ENCODE data around the gene ESPNL. TPM values are rescaled to one million over a fixed set of nuclear protein-coding genes. Genes with fewer than 3 reads are reported as not detected.
A peak's percentile ranks its signal among the peaks of the same experiment; 100 is the strongest.

Gene ESPNL
- total and polyA plus RNA-seq, 9 of the 15 experiments (the other 6 are each of a cell fraction or from before 2014, with no cell fraction given) = 0.03 to 0.09 (median 0.05) TPM; not detected in 3

- TF ChIP-seq SIN3A (IDR thresholded peaks at IDR 0.05; ENCODE audit: borderline replicate concordance in 2 of 2, control insufficient read depth in 1 of 2, low read depth in 2 of 2, low read length in 2 of 2) (peak in 1 of 2 experiments; percentile 63; a peak in 1 of 4 replicates), RBM34 (IDR thresholded peaks at IDR 0.05; ENCODE audit: borderline replicate concordance, insufficient read depth, low read length) (0 out of 2 replicates have a peak, but pooled peaks have one; percentile 70), RAD51 (IDR thresholded peaks at IDR 0.05; ENCODE audit: borderline replicate concordance, low read depth) (peak; percentile 90), ZNF785 (CRISPR knock-in tag; IDR thresholded peaks at IDR 0.05) (no peak), HDAC1 (IDR thresholded peaks at IDR 0.05) (peak in 1 of 2 experiments; percentile 43; a peak in 1 of 4 replicates), SPI1 (IDR thresholded peaks at IDR 0.05; ENCODE audit: borderline replicate concordance, low read depth, low read length) (0 out of 2 replicates have a peak, but pooled peaks have one; percentile 26), MNT (conservative IDR thresholded peaks at IDR 0.05) (peak; percentile 47 to 63; a peak in 3 of 4 replicates), TEAD1 (CRISPR knock-in tag; IDR thresholded peaks at IDR 0.05) (0 out of 4 replicates have a peak, but pooled peaks of 1 of the 2 experiments have one; percentile 10), AFF1 (IDR thresholded peaks at IDR 0.05; ENCODE audit: low read depth in 1 of 2, partially characterized antibody in 2 of 2) (no peak), E2F1 (CRISPR knock-in tag; IDR thresholded peaks at IDR 0.05) (0 out of 2 replicates have a peak, but pooled peaks have one; percentile 10), USF2 (CRISPR knock-in tag; IDR thresholded peaks at IDR 0.05) (peak; percentile 93), UBTF (IDR thresholded peaks at IDR 0.05; ENCODE audit: borderline replicate concordance in 1 of 2, low read depth in 2 of 2, low read length in 2 of 2) (peak in 1 of 2 experiments; percentile 31; a peak in 1 of 4 replicates), U2AF1 (optimal IDR thresholded peaks at IDR 0.05; ENCODE audit: low read depth, low read length) (peak; percentile 62), PHF20 (IDR thresholded peaks at IDR 0.05; ENCODE audit: partially characterized antibody) (peak; percentile 89)
Observed at GRCh38 chr2:238060542-238061314, 39.4 kb upstream of the ESPNL start, which contains the start of gene SCLY (continued).
